Activated CD4-positive, alpha-beta T cell treated with anti-CD3 and anti-CD28 coated beads, Interleukin-2, amount 10 ng/mL, durations not matched to agents 7 days and 5 days (primary cell): ENCODE results near the gene LOXHD1. TPM values are rescaled to one million over a fixed set of nuclear protein-coding genes. Genes with fewer than 3 reads are reported as not detected.

Experiments used
- CTCF ChIA-PET: fragments of 350-600 bp; sonication (Branson Sonifier 250); formaldehyde crosslinking; loops from one replicate; lab custom pipeline; 2021; ENCODE audit warnings: antibody characterized with exemption; lab: Charles Lee
- POLR2A ChIA-PET: fragments of 350-600 bp; sonication (Branson Sonifier 250); formaldehyde crosslinking; loops from one replicate; lab custom pipeline; 2021; ENCODE audit warnings: antibody characterized with exemption; lab: Charles Lee
- DNase-seq: peaks from one replicate; pipeline ENCODE4 v3.0.0-alpha.2; 2020
- H3K27ac Mint-ChIP-seq: one replicate; pipeline ENCODE4 v1.8.0; 2021; ENCODE audit warnings: mild to moderate bottlenecking, moderate library complexity, mixed read lengths
- H3K27me3 Mint-ChIP-seq: one replicate; pipeline ENCODE4 v1.8.0; 2021; ENCODE audit warnings: mixed read lengths
- H3K36me3 Mint-ChIP-seq: one replicate; pipeline ENCODE4 v1.8.0; 2021; ENCODE audit warnings: low read depth, mixed read lengths
- H3K4me1 Mint-ChIP-seq: one replicate; pipeline ENCODE4 v1.8.0; 2021; ENCODE audit warnings: mixed read lengths
- H3K4me3 Mint-ChIP-seq: one replicate; pipeline ENCODE4 v1.8.0; 2021; ENCODE audit warnings: mild to moderate bottlenecking, moderate library complexity, mixed read lengths
- H3K9me3 Mint-ChIP-seq: one replicate; pipeline ENCODE4 v1.8.0; 2021; ENCODE audit warnings: mixed read lengths
- total RNA-seq, 2 experiments: library from RNA; stranded (reverse); gene quantifications; one replicate each; pipeline ENCODE4 v1.2.3, GENCODE V29; 2021

Gene LOXHD1
- total RNA-seq, 2 experiments from 2014 or later = 0.25 to 0.35 TPM

DNA sequence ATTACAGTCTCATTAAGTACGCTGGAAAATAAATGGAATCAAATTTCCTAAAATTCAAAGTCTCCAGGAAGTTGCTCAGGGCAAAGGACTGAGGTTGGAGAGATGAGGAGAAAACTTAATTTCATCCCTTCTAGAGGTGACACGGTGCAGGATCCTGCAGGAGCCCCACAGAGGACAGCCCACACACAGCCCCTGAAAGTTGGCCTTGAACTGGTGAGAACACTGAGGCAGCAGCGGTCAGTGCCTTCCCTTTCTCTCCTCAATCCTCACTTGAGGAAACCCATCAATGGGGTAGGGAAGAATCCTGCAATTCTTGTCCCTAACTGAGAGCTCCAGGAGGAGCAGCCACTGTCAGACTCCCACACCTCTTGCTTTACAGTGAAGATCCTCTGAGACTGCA lies 37.5 kb downstream of the LOXHD1 start:
- ChIA-PET POLR2A (no interaction called here), CTCF (interaction anchor here (1.2 kb wide), 1 partner anchor 9 kb away, joined by 3 read pairs; no protein-coding TSS in a partner anchor)
- Mint-ChIP-seq H3K9me3 (no peaks in the 10 kb centered on the region), H3K36me3 (no peaks in the 10 kb centered on the region), H3K27me3 (peaks cover 8% of the 10 kb centered on the region), H3K4me3 (no peak overlapping the region), H3K4me1 (peaks cover 40% of the 10 kb centered on the region), H3K27ac (no peak overlapping the region)
- DNase-seq = no peak

DNA sequence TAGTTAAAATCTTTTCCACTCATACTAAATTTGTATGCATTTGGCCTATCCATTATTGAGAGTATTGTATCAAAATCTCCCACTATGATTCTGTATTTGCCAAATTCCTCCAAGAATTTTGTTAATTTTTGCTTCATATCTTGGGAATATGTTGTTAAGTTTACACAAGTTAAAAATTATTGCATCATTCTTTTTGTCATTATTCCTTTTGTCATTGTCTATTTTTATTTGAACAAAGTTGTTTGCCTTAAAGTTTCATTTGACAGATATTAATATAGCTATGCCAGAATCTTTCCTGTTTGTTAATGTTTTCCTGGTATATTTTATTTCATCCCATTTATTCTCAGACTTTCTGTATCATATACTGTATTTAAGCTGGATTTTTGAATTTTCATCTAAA lies 41.3 kb downstream of the LOXHD1 start:
- H3K4me3 Mint-ChIP-seq = no peak overlapping the region
- no peaks in the 10 kb centered on the region for H3K36me3 Mint-ChIP-seq
- CTCF ChIA-PET = no interaction called here
- DNase-seq = no peak
- no peaks in the 10 kb centered on the region for H3K9me3 Mint-ChIP-seq
- H3K27ac Mint-ChIP-seq = no peak overlapping the region
- POLR2A ChIA-PET = no interaction called here
- peaks cover 6% of the 10 kb centered on the region for H3K4me1 Mint-ChIP-seq
- H3K27me3 Mint-ChIP-seq = peaks cover 14% of the 10 kb centered on the region

DNA sequence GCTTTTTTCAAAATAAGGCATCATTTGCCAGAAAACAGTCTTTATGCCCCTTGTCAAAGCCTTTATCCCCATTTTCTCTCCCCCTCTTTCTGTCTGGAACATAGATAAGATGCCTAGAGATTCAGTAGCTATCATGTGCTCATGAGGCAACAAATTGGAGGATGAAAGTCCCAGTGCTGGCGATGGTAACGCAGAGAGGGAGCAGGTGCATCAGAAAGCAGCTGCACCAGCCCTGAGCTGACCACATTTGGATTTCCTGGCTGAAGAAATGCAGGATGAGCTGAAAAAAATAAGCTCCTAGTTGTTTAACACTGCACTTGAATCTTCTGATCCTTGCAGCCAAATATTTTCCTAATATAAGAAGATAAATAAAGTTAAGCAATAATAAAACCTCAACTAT lies 48.0 kb downstream of the LOXHD1 start:
- DNase-seq = no peak
- no peak overlapping the region for H3K27ac Mint-ChIP-seq
- no peak overlapping the region for H3K4me3 Mint-ChIP-seq
- no peaks in the 10 kb centered on the region for H3K36me3 Mint-ChIP-seq
- ChIA-PET CTCF (interaction anchor here (1.0 to 1.1 kb wide), 2 partner anchors 8 to 469 kb away, joined by 3 to 4 read pairs; no protein-coding TSS in a partner anchor), POLR2A (no interaction called here)
- H3K4me1 Mint-ChIP-seq = no peaks in the 10 kb centered on the region
- no peaks in the 10 kb centered on the region for H3K9me3 Mint-ChIP-seq
- H3K27me3 Mint-ChIP-seq = peaks cover 27% of the 10 kb centered on the region

DNA sequence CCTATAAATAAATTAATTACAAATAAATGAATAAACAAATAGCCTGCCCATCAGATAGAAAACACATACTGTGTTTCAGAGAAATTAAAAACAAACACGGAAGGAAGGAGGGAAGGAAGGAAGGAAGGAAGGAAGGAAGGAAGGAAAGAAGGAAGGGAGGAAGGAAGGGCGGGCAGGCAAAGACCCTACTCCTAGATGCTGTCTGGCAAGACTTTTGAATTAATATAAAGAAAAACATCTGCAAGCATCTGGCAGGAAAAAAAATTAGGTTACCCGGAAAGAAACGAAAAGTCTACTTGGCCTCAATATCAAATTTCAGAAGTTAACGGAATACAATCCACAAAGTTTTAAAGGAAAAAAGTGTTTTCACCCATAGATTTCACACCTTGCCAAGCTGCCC lies 49.1 kb downstream of the LOXHD1 start:
- CTCF ChIA-PET = no interaction called here
- H3K4me3 Mint-ChIP-seq = no peak overlapping the region
- H3K9me3 Mint-ChIP-seq = no peaks in the 10 kb centered on the region
- POLR2A ChIA-PET = no interaction called here
- no peaks in the 10 kb centered on the region for H3K4me1 Mint-ChIP-seq
- no peak overlapping the region for H3K27ac Mint-ChIP-seq
- no peak for DNase-seq
- H3K27me3 Mint-ChIP-seq = peaks cover 27% of the 10 kb centered on the region
- no peaks in the 10 kb centered on the region for H3K36me3 Mint-ChIP-seq

DNA sequence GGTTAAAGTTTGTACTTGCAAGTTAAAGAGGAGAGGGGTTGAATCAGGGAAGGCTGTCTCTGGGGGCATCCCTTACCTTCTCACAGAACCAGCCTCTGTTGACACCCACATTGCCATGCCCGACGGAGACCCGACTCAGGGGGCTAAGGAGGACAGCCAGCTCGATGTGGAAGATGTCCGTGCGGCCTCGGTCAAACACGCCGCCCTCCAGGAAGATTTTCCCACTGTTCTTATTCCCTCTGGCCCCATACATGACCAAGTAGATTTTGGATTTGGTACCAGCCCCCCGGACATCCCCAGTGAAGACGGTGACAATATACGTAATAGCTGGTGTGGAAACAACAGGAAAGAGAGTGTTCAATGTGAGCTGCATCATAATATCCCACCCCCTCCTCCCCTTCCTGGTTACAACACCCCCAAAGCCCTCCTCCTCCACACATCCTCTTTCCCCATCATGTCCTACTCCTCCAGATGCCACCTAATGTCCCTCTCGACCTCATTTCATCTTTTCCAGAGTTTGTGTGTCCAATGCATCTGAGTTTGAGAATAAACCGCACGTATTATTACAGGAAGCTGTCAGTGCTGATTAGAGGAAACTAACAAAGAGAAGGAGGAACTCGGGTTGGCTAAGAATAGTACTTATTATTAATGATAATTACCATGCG lies 55.7 kb downstream of the LOXHD1 start:
- H3K36me3 Mint-ChIP-seq = no peaks in the 10 kb centered on the region
- peaks cover 24% of the 10 kb centered on the region for H3K27me3 Mint-ChIP-seq
- no peak overlapping the region for H3K4me3 Mint-ChIP-seq
- H3K4me1 Mint-ChIP-seq = peaks cover under 1% of the 10 kb centered on the region
- CTCF ChIA-PET = interaction anchor here (0.6 kb wide), 1 partner anchor 8 kb away, joined by 4 read pairs; no protein-coding TSS in a partner anchor
- H3K9me3 Mint-ChIP-seq = no peaks in the 10 kb centered on the region
- POLR2A ChIA-PET = no interaction called here
- DNase-seq = no peak
- no peak overlapping the region for H3K27ac Mint-ChIP-seq

DNA sequence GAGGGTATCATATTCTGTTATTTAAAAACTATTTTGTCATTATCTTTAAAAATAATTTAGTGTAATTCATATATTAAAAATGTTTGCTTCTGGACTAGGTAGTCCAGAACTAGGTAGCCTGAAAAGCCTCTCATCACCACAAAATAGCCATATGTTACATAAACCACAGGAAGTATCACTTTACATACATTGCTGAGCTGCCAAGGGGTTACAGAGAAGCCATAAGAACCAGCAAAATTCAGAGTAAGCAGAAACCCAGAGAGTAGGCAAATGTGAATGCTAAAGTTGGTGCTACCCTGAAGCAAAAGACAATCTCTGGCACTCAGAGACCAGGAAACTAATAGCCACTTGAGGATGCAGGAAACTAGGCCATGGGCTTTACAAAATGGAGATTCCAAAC lies 60.9 kb downstream of the LOXHD1 start:
- H3K9me3 Mint-ChIP-seq = no peaks in the 10 kb centered on the region
- H3K4me1 Mint-ChIP-seq = peaks cover 2% of the 10 kb centered on the region
- no peak for DNase-seq
- no peak overlapping the region for H3K4me3 Mint-ChIP-seq
- no peaks in the 10 kb centered on the region for H3K36me3 Mint-ChIP-seq
- ChIA-PET POLR2A (no interaction called here), CTCF (no interaction called here)
- H3K27ac Mint-ChIP-seq = no peak overlapping the region
- H3K27me3 Mint-ChIP-seq = peaks cover 33% of the 10 kb centered on the region

DNA sequence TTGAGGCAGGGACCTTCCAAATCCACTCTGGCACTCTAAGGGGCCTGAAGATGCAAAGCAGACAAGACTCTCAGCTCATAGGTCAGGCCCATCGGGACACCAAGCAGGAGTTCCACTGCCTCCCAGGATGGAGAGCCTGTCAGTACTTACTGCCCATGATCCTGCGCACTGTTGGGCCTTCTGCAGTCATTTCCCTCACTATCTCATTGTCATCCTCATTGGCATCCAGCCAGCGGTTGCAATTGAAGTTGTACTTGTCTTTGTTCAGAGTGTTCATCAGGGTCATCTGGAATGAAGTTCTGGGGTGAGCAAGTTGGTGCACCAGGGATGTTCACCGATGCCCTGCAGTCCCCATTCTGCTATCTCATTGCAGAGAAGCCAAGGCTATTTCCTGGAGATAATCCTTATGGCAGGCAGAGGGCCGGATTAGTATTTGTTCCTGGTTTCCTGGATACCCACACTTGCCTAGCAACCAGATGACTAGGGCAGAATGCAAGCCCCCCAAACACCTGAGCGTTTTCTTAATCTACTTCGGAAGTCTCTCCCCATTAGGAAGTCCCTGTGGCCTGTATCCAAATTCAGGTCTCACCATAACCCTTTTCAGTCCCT lies 65.1 kb downstream of the LOXHD1 start:
- DNase-seq = no peak
- H3K27me3 Mint-ChIP-seq = peaks cover 24% of the 10 kb centered on the region
- no peaks in the 10 kb centered on the region for H3K9me3 Mint-ChIP-seq
- ChIA-PET CTCF (no interaction called here), POLR2A (no interaction called here)
- H3K27ac Mint-ChIP-seq = no peak overlapping the region
- peaks cover 2% of the 10 kb centered on the region for H3K4me1 Mint-ChIP-seq
- no peak overlapping the region for H3K4me3 Mint-ChIP-seq
- no peaks in the 10 kb centered on the region for H3K36me3 Mint-ChIP-seq

DNA sequence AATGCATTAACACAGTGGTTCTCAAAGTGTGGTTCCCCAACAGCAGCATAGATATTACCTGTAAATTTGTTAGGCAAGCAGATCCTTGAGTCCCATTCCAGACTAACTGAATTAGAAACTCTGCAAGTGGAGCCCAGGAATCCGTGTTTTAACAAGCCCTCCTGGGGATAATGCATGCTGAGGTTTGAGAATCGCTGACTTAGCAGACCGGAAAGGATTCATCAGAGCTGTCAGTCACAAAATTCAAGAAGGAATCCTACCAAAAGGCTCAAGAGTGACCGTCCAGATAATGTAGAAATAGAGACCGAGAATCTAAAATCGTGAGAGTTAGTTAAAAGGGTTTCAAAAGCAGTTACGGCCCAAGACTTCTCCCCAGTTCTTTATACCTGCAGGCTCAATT lies 66.9 kb downstream of the LOXHD1 start:
- H3K36me3 Mint-ChIP-seq = no peaks in the 10 kb centered on the region
- no peak overlapping the region for H3K27ac Mint-ChIP-seq
- H3K4me3 Mint-ChIP-seq = no peak overlapping the region
- no peaks in the 10 kb centered on the region for H3K9me3 Mint-ChIP-seq
- ChIA-PET CTCF (no interaction called here), POLR2A (no interaction called here)
- H3K4me1 Mint-ChIP-seq = no peaks in the 10 kb centered on the region
- no peak for DNase-seq
- H3K27me3 Mint-ChIP-seq = peaks cover 16% of the 10 kb centered on the region

DNA sequence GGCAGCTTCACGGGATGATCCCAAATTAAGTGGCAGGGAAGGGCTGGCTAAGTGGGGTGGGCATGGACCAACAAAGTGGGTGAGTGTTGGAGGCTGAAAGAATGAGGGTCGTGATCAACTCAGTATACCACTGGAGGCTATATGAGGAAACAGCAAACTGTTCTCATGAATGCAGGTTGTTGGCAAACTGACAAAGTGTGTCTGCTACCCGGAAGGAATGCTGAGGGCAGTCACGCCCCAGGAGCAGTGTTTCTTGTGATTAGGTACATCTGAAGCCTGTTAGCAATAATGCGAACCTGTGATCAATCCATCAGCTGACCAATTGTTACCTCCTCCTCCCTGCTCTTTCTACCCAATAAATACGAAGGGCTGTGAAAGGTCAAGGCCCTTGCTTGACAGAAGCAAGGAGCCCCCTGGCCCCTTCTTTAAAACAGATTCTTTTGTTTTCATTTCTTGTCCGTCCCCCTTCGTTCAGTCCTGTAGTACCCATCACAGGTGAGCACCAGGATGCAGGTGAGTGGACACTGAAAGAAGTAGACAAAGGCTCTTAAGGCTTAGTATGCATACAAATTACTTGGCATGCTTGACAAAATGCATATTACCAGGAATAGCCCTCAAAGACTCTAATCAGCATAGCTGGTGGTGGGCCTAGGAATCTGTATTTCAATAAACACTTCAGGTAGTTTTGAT lies 67.9 kb downstream of the LOXHD1 start:
- Mint-ChIP-seq H3K27me3 (peaks cover 10% of the 10 kb centered on the region), H3K27ac (no peak overlapping the region), H3K36me3 (no peaks in the 10 kb centered on the region), H3K4me1 (no peaks in the 10 kb centered on the region), H3K4me3 (no peak overlapping the region), H3K9me3 (no peaks in the 10 kb centered on the region)
- ChIA-PET CTCF (no interaction called here), POLR2A (no interaction called here)
- DNase-seq = no peak

DNA sequence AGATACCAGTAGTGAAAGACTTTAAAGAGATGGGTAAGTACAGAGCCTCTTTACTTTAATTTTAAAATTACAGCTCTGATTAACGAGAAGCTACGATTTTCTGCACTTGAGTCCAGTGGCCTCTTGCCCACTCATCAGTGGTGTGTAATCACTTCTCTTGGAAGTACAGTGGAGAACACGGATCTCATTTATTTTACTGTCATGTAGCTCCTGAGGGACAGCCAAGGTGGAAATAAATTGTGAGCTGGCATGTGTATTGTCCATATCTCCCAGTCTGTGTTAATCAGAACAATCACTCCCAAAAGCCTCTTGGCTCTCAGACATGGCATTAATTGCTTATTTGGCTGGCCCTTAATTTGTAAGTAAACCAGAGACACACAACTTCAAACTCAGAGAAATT lies 69.4 kb downstream of the LOXHD1 start:
- Mint-ChIP-seq H3K27ac (no peak overlapping the region), H3K27me3 (peaks cover 15% of the 10 kb centered on the region), H3K36me3 (no peaks in the 10 kb centered on the region), H3K9me3 (no peaks in the 10 kb centered on the region), H3K4me3 (no peak overlapping the region), H3K4me1 (no peaks in the 10 kb centered on the region)
- CTCF ChIA-PET = interaction anchor here (1.2 kb wide), 1 partner anchor 9 kb away, joined by 3 read pairs; no protein-coding TSS in a partner anchor
- POLR2A ChIA-PET = interaction anchor here (0.6 kb wide), 1 partner anchor 57 kb away, joined by 3 read pairs; no protein-coding TSS in a partner anchor
- no peak for DNase-seq

DNA sequence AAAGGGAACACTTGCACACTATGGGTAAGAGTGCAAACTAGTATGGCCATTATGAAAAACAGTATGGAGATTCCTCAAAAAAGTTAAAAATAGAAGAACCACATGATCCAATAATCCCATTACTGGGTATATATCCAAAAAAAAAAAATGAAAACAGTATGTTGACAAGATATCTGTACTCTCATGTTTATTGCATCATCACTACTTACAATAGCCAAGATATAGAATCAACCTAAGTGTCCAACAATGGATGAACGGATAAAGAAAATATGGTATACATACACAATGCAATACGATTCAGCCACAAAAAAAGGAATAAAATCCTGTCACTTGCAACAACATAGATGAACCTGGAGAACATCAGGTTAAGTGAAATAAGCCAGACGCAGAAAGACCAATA lies 73.3 kb downstream of the LOXHD1 start:
- ChIA-PET CTCF (no interaction called here), POLR2A (no interaction called here)
- DNase-seq = no peak
- no peaks in the 10 kb centered on the region for H3K4me1 Mint-ChIP-seq
- peaks cover 19% of the 10 kb centered on the region for H3K27me3 Mint-ChIP-seq
- no peaks in the 10 kb centered on the region for H3K36me3 Mint-ChIP-seq
- H3K9me3 Mint-ChIP-seq = peaks cover 13% of the 10 kb centered on the region
- H3K27ac Mint-ChIP-seq = no peak overlapping the region
- no peak overlapping the region for H3K4me3 Mint-ChIP-seq

DNA sequence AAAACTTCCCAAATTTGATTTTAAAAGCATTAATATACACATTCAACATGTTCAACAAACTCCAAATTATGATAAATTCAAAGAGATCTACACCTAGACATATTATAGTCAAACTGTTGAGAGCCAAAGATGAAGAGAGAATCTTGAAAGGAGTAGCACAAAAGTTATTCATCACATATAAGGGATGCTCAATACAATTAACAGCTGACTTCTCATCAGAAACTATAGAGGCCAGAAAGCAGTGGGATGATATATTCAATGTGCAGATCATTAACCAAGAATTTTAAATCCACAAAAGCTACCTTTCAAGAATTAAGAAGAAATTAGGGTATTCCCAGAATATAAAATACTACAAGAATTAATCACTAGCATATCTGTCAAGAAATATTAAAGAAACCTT lies 75.4 kb downstream of the LOXHD1 start:
- Mint-ChIP-seq H3K4me3 (no peak overlapping the region), H3K4me1 (no peaks in the 10 kb centered on the region), H3K27me3 (peaks cover 15% of the 10 kb centered on the region), H3K27ac (no peak overlapping the region), H3K9me3 (peaks cover 13% of the 10 kb centered on the region), H3K36me3 (no peaks in the 10 kb centered on the region)
- POLR2A ChIA-PET = no interaction called here
- DNase-seq = no peak
- CTCF ChIA-PET = no interaction called here

DNA sequence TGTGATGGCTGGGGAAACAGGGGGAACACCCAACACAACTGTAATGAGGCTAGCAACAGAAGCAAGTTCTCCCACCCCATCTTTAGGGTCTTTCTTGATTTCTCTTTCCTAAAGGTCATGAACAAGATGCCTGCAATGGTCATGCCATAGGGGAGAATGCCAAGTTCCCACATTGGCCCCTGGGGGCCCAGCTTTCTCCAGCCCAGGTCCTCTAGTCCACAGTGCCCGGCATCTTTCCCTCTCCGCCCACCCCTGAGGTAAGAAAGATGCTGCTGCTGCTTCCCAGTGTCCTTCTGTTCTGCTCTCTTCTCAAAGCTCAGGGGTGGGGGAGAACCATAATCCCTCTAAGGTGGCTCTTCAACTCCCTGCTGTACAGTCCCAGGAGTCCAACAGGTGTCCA lies 78.0 kb downstream of the LOXHD1 start:
- H3K27me3 Mint-ChIP-seq = peaks cover 11% of the 10 kb centered on the region
- ChIA-PET POLR2A (no interaction called here), CTCF (interaction anchor here (0.5 to 0.6 kb wide), 2 partner anchors 9 to 309 kb away, joined by 3 read pairs; no protein-coding TSS in a partner anchor)
- no peaks in the 10 kb centered on the region for H3K36me3 Mint-ChIP-seq
- H3K4me1 Mint-ChIP-seq = no peaks in the 10 kb centered on the region
- H3K9me3 Mint-ChIP-seq = peaks cover 13% of the 10 kb centered on the region
- H3K27ac Mint-ChIP-seq = no peak overlapping the region
- DNase-seq = no peak
- no peak overlapping the region for H3K4me3 Mint-ChIP-seq
